ENCODE measurements around the gene TUFT1.

DNA sequence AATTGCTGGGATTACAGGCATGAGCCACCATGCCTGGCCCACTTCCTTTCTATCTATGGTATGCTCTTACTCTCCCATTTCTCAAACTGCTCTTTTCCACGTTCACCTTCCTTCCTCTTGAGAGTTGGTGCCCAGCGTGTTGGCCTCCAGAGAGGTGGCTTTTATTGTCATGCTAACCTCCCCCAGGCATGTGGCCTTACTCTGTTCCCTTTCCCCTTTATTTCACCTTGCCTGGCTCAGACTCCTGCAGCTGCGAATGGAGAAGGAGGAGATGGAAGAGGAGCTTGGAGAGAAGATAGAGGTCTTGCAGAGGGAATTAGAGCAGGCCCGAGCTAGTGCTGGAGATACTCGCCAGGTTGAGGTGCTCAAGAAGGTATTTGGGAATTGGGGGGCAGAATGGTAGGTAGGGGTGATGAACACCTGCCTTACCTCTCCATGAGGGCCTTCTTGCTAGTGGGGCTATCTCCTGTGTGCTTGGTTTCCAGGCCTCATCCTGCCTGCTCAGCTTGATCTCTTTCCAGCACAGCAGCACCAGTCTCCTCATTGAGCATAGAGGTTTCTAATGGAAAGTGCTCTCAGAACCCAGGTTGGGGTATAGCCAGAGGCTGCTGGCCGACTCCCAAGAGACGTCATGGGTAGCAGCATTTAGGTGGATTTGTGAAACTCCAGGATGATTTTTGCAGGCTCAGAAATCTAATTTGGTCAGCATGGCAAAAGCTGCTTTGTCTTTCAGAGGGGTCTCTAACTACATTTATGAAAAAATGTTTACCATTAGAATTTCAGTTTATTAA is 13.2 kb upstream of the TUFT1 start:
- TF ChIP-seq, protein P1, sequence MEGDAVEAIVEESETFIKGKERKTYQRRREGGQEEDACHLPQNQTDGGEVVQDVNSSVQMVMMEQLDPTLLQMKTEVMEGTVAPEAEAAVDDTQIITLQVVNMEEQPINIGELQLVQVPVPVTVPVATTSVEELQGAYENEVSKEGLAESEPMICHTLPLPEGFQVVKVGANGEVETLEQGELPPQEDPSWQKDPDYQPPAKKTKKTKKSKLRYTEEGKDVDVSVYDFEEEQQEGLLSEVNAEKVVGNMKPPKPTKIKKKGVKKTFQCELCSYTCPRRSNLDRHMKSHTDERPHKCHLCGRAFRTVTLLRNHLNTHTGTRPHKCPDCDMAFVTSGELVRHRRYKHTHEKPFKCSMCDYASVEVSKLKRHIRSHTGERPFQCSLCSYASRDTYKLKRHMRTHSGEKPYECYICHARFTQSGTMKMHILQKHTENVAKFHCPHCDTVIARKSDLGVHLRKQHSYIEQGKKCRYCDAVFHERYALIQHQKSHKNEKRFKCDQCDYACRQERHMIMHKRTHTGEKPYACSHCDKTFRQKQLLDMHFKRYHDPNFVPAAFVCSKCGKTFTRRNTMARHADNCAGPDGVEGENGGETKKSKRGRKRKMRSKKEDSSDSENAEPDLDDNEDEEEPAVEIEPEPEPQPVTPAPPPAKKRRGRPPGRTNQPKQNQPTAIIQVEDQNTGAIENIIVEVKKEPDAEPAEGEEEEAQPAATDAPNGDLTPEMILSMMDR (conservative IDR thresholded peaks at IDR 0.05), result no peak
- TF ChIP-seq ZFX (IDR thresholded peaks at IDR 0.05), result no peak
